MM.1S (cell line): ENCODE results near the gene SGSH.

Experiments used
- EZH2 ChIP-seq: fragments of 300-600 bp; sonication (generic); optimal IDR thresholded peaks from 2 replicates; pipeline ENCODE3; 2017; ENCODE audit warnings: low read depth, mild to moderate bottlenecking, antibody characterized with exemption, low read length, mixed read lengths
- TF ChIP-seq, protein P1 (sequence below): fragments of 300-600 bp; sonication (generic); IDR thresholded peaks from 2 replicates; pipeline ENCODE4 v1.5.1; 2016; ENCODE audit warnings: antibody characterized with exemption, low read length, mixed read lengths

DNA sequence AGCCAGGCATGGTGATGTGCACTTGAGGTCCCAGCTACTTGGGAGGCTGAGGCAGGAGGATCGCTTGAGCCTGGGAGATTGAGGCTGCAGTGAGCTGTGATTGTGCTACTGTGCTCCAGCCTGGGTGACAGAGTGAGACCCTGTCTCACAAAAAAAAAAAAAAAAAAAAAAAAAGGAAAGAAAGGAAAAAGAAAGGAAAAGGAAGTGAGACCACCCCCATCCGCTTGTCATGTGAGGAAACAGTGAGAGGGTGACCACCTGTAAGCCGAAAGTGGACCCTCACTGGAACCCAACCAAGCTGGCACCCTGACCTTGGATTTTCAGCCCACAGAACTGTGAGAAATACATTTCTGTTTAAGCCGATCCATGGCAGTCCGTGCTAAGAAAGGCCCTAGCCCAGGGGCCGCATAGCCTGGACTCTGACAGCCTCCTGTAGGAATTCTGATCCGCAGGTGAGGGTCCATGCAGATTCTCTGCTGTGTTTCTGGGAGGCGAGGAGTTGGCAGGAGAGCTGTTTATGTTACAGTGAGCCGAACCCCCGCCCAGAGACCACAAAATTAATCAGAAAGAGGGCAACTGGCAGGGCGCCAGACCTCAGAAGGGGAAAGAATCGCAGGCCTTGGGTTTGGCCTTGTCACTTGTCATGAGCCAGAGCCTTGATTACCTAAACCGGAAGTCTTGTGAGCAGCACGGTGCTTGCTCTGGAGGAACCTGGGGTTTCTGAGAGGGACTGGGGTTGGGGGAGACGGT, 945 bp downstream of the SGSH start:
- TF ChIP-seq, protein P1, sequence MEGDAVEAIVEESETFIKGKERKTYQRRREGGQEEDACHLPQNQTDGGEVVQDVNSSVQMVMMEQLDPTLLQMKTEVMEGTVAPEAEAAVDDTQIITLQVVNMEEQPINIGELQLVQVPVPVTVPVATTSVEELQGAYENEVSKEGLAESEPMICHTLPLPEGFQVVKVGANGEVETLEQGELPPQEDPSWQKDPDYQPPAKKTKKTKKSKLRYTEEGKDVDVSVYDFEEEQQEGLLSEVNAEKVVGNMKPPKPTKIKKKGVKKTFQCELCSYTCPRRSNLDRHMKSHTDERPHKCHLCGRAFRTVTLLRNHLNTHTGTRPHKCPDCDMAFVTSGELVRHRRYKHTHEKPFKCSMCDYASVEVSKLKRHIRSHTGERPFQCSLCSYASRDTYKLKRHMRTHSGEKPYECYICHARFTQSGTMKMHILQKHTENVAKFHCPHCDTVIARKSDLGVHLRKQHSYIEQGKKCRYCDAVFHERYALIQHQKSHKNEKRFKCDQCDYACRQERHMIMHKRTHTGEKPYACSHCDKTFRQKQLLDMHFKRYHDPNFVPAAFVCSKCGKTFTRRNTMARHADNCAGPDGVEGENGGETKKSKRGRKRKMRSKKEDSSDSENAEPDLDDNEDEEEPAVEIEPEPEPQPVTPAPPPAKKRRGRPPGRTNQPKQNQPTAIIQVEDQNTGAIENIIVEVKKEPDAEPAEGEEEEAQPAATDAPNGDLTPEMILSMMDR: no peak
- TF ChIP-seq EZH2: no peak
